ENCODE results near the gene PRXL2C. TPM values are rescaled to one million over a fixed set of nuclear protein-coding genes. Genes with fewer than 3 reads are reported as not detected.

PRXL2C gene
- total and polyA plus RNA-seq, 2 of the 8 experiments (the other 6 are each of a cell fraction or from before 2014, with no cell fraction given) = 2.8 to 7.3 TPM

GRCh38 chr9:96654450-96655197, 493 bp downstream of the PRXL2C start (continued):
- TF ChIP-seq RNF2 (IDR thresholded peaks at IDR 0.05; ENCODE audit: borderline replicate concordance, low read depth, low read length, missing control alignments, poor library complexity, severe bottlenecking) (no peak), BCL11A (IDR thresholded peaks at IDR 0.05; ENCODE audit: low read depth in 2 of 2, low read length in 2 of 2) (no peak), CHD2 (IDR thresholded peaks at IDR 0.05; ENCODE audit: low read length) (no peak), RXRA (IDR thresholded peaks at IDR 0.05; ENCODE audit: insufficient read depth, low read depth, low read length) (no peak), NANOG (IDR thresholded peaks at IDR 0.05; ENCODE audit: insufficient read depth, low read depth, low read length, poor library complexity, severe bottlenecking) (no peak), ASH2L (IDR thresholded peaks at IDR 0.05; ENCODE audit: low read length) (peak; percentile 60), GTF2F1 (IDR thresholded peaks at IDR 0.05; ENCODE audit: borderline replicate concordance, low read depth, low read length) (no peak), SUZ12 (IDR thresholded peaks at IDR 0.05; ENCODE audit: low read length) (0 out of 2 replicates have a peak, but pooled peaks have one; percentile 19), KDM5A (IDR thresholded peaks at IDR 0.05; ENCODE audit: low read length) (no peak), RAD21 (IDR thresholded peaks at IDR 0.05 in 1 of 2, conservative IDR thresholded peaks at IDR 0.05 in 1 of 2; ENCODE audit: low read depth in 2 of 2, low read length in 2 of 2) (peak in 1 of 2 experiments; percentile 15; a peak in 1 of 4 replicates)
